Measurements from ENCODE around the gene SDF4.

The SDF4 gene

GRCh38 chr1:1247341-1247913, 15.6 kb upstream of the SDF4 start:
- Histone ChIP-seq H3K27ac (ENCODE audit: low read depth, low read length) (no peak overlapping the region), H3K36me3 (ENCODE audit: insufficient read depth, low read length) (no peaks in the 10 kb centered on the region), H3K27me3 (ENCODE audit: insufficient read depth, low read length) (peaks cover 9% of the 10 kb centered on the region; the same call in 1 of the 2 replicates), H3K4me3 (ENCODE audit: low read depth, low read length) (no peak overlapping the region), H3K4me1 (ENCODE audit: control insufficient read depth, insufficient read depth, low read length, unreplicated experiment) (no peaks in the 10 kb centered on the region), H2AFZ (ENCODE audit: low read length, unreplicated experiment) (no peak overlapping the region), H3K79me2 (ENCODE audit: control insufficient read depth, insufficient read depth, low read length, unreplicated experiment) (no peaks in the 10 kb centered on the region)

DNA sequence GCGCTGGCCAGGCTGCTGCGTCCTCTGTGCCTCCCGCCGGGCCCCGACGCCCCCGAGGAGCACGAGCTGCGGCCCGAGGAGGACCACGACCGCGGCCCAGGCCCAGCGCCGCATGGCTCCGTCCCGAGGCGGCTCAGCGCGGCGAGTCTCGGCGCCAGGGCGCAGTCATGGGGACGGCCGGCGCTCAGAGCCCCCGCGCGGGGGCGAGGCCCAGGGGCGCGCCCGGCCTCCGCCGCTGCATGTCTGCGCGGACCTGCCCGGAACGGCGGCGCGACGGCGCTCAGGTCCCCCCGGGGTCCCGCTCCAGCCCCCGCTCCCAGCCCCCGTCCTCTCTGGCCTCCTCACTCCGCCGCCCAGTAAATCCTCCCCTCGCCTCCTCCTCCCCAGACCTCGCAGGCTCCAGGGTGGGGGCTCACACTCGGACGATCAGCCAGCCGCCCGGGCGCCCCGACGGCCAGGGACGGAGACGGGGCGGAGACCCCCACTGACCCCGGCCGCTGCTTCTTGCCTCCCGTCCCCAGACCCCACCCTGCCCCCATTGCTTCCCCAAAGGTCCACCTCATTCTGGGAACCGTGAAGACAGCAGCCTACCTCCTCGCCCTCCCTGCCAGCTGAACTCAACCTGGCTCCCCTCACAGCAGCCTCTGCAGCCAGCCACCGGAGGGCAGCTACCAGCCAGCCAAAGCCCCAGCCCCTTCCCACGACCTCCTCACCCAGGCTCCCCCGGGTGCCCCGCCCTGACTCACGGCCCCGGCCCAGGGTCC, 15.0 kb upstream of the SDF4 start, which contains the start of gene C1QTNF12:
C1QTNF12 (minus strand) TSS at position 146 of the 764 bp plus-strand sequence; CDS start at position 114, 32 bp downstream.
- peaks cover 9% of the 10 kb centered on the region; the same call in 1 of the 2 replicates for H3K27me3 ChIP-seq (ENCODE audit: insufficient read depth, low read length)
- no peaks in the 10 kb centered on the region for H3K36me3 ChIP-seq (ENCODE audit: insufficient read depth, low read length)
- no peaks in the 10 kb centered on the region for H3K79me2 ChIP-seq (ENCODE audit: control insufficient read depth, insufficient read depth, low read length, unreplicated experiment)
- H3K4me1 ChIP-seq (ENCODE audit: control insufficient read depth, insufficient read depth, low read length, unreplicated experiment) = no peaks in the 10 kb centered on the region
- no peak within 1 kb of the TSS for H3K27ac ChIP-seq (ENCODE audit: low read depth, low read length)
- no peak within 1 kb of the TSS for H3K4me3 ChIP-seq (ENCODE audit: low read depth, low read length)
- no peak within 1 kb of the TSS for H2AFZ ChIP-seq (ENCODE audit: low read length, unreplicated experiment)

DNA sequence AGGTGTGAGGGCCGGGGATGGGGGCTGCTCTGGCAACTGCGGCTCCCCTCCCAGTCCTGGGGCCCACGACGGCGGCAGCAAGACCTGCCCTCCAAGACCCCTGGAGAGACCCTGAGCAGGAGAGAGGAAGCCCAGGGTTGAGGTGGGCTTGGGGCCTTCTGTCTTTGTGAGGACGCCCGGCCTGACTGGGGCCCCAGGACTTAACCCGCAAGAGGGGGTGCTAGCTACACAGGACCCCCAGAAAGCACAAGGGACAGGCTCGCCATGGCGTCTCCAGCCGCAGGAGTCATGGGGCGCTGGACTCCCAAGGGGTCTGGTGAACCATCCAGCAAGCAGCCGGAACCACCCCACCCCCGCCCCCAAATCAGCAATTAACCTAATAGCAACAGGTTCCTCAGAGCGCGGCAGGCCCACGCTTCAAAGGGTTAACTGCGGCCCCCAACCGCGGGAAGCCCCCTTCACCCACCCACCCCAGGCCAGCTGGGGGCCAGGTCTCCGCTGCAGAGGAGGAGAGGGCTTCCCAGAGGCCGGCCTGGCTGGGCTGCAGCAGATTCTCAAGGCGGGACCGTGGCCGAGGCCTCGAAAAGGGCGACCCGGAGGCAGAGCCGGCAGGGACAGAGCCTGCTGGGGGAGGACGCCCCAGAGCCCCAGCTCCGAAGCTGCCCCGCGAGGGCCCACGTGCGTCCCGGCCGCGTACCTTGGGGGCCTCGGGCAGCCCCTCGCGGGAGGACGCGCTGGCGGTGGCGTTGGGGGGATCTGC, 14.2 kb upstream of the SDF4 start:
- H3K27me3 ChIP-seq (ENCODE audit: insufficient read depth, low read length) = peaks cover 9% of the 10 kb centered on the region; the same call in 1 of the 2 replicates
- no peak overlapping the region for H3K27ac ChIP-seq (ENCODE audit: low read depth, low read length)
- no peak overlapping the region for H3K4me3 ChIP-seq (ENCODE audit: low read depth, low read length)
- no peaks in the 10 kb centered on the region for H3K79me2 ChIP-seq (ENCODE audit: control insufficient read depth, insufficient read depth, low read length, unreplicated experiment)
- H3K4me1 ChIP-seq (ENCODE audit: control insufficient read depth, insufficient read depth, low read length, unreplicated experiment) = no peaks in the 10 kb centered on the region
- H2AFZ ChIP-seq (ENCODE audit: low read length, unreplicated experiment) = no peak overlapping the region
- H3K36me3 ChIP-seq (ENCODE audit: insufficient read depth, low read length) = no peaks in the 10 kb centered on the region

DNA sequence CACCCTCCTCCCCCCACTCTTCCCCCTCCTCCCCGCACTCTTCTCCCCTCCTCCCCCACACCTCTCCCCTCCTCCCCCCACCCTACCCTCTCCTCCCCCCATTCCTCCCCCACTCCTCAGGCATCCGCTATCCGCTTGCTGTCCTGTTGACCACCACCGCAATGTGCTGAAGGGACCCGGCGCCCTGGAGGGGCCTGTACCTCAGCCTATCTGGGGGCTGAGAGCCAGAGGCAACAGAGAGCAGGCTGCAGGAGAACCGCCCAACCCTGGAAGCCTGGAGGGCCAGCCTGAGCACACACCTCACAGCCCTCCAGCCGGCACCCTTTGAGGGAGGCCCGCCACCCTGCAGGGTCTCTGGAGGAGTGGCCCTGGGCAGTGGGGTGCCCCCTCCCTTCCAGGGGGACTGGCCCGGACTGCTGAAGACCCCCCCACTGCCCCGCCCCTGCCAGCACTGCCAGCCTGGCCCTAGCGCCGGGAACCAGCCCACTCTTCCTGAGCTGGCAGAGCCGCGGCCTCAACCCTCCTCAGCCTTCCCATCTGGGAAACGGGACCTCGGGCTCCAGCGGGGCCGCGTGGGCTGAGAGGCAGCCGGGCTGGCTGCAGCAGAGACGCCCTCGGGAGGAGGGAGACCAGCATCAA, 13.5 kb upstream of the SDF4 start:
- peaks cover 9% of the 10 kb centered on the region; the same call in 1 of the 2 replicates for H3K27me3 ChIP-seq (ENCODE audit: insufficient read depth, low read length)
- H3K27ac ChIP-seq (ENCODE audit: low read depth, low read length) = no peak overlapping the region
- H3K36me3 ChIP-seq (ENCODE audit: insufficient read depth, low read length) = no peaks in the 10 kb centered on the region
- H2AFZ ChIP-seq (ENCODE audit: low read length, unreplicated experiment) = no peak overlapping the region
- H3K79me2 ChIP-seq (ENCODE audit: control insufficient read depth, insufficient read depth, low read length, unreplicated experiment) = no peaks in the 10 kb centered on the region
- H3K4me3 ChIP-seq (ENCODE audit: low read depth, low read length) = no peak overlapping the region
- no peaks in the 10 kb centered on the region for H3K4me1 ChIP-seq (ENCODE audit: control insufficient read depth, insufficient read depth, low read length, unreplicated experiment)

DNA sequence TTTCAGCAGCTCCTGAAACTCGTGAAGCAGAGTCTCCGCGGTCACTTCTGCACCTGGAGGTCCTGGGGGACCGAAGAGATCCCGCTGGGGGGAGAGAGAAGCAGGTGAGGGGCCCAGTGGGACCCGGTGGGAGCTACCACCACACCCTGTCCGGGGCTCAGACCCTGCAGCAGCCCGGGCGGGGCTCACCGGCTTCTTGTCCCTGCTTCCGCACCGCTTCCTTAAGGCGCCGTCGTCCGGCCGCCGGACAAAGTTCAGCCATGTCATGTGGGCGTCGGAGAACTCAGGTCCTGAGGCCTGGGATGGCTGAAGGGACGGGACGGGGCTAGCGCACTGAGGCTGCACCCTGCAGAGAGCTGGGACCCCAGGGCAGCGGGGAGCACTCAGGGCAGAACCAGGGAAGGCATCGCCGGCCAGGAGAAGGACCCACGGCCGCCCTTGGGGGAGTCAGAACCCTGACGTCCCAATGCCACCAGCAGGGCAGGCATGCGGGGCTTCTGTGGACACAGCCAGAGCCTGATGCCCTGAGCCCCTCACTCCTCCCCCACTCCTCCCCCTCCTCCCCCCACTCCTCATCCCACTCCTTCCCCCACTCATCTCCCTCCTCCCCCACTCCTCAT, 12.5 kb upstream of the SDF4 start:
- Histone ChIP-seq H3K4me3 (ENCODE audit: low read depth, low read length) (no peak overlapping the region), H2AFZ (ENCODE audit: low read length, unreplicated experiment) (no peak overlapping the region), H3K79me2 (ENCODE audit: control insufficient read depth, insufficient read depth, low read length, unreplicated experiment) (no peaks in the 10 kb centered on the region), H3K27me3 (ENCODE audit: insufficient read depth, low read length) (peaks cover 9% of the 10 kb centered on the region; the same call in 1 of the 2 replicates), H3K27ac (ENCODE audit: low read depth, low read length) (no peak overlapping the region), H3K36me3 (ENCODE audit: insufficient read depth, low read length) (no peaks in the 10 kb centered on the region), H3K4me1 (ENCODE audit: control insufficient read depth, insufficient read depth, low read length, unreplicated experiment) (no peaks in the 10 kb centered on the region)

DNA sequence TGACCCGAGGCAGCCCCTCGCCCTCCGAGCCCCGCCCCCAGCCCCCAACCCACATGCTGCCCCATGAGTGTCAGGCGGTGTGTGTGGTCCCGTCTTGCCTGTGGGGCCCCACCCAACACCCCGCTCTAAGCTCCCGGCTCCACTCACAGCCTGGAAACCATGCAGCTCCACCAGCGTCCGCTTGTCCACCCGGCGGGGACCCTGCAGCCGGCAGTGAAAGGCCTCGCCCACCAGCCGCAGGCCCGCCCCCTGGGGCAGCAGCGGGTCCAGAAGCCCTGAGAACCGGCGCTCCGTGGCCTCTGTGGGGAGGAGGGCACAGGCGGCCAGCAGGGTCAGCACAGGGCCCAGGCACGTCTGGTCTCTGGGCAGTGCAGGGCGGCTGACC, 12.0 kb upstream of the SDF4 start:
- H3K79me2 ChIP-seq (ENCODE audit: control insufficient read depth, insufficient read depth, low read length, unreplicated experiment) = no peaks in the 10 kb centered on the region
- no peak overlapping the region for H2AFZ ChIP-seq (ENCODE audit: low read length, unreplicated experiment)
- H3K4me1 ChIP-seq (ENCODE audit: control insufficient read depth, insufficient read depth, low read length, unreplicated experiment) = no peaks in the 10 kb centered on the region
- no peaks in the 10 kb centered on the region for H3K36me3 ChIP-seq (ENCODE audit: insufficient read depth, low read length)
- peaks cover 9% of the 10 kb centered on the region; the same call in 1 of the 2 replicates for H3K27me3 ChIP-seq (ENCODE audit: insufficient read depth, low read length)
- H3K4me3 ChIP-seq (ENCODE audit: low read depth, low read length) = no peak overlapping the region
- H3K27ac ChIP-seq (ENCODE audit: low read depth, low read length) = no peak overlapping the region

GRCh38 chr1:1243266-1243660, 11.5 kb upstream of the SDF4 start:
- no peaks in the 10 kb centered on the region for H3K36me3 ChIP-seq (ENCODE audit: insufficient read depth, low read length)
- no peak overlapping the region for H3K27ac ChIP-seq (ENCODE audit: low read depth, low read length)
- no peak overlapping the region for H3K4me3 ChIP-seq (ENCODE audit: low read depth, low read length)
- no peak overlapping the region for H2AFZ ChIP-seq (ENCODE audit: low read length, unreplicated experiment)
- peaks cover under 1% of the 10 kb centered on the region for H3K4me1 ChIP-seq (ENCODE audit: control insufficient read depth, insufficient read depth, low read length, unreplicated experiment)
- H3K27me3 ChIP-seq (ENCODE audit: insufficient read depth, low read length) = peaks cover 9% of the 10 kb centered on the region; the same call in 1 of the 2 replicates
- no peaks in the 10 kb centered on the region for H3K79me2 ChIP-seq (ENCODE audit: control insufficient read depth, insufficient read depth, low read length, unreplicated experiment)

DNA sequence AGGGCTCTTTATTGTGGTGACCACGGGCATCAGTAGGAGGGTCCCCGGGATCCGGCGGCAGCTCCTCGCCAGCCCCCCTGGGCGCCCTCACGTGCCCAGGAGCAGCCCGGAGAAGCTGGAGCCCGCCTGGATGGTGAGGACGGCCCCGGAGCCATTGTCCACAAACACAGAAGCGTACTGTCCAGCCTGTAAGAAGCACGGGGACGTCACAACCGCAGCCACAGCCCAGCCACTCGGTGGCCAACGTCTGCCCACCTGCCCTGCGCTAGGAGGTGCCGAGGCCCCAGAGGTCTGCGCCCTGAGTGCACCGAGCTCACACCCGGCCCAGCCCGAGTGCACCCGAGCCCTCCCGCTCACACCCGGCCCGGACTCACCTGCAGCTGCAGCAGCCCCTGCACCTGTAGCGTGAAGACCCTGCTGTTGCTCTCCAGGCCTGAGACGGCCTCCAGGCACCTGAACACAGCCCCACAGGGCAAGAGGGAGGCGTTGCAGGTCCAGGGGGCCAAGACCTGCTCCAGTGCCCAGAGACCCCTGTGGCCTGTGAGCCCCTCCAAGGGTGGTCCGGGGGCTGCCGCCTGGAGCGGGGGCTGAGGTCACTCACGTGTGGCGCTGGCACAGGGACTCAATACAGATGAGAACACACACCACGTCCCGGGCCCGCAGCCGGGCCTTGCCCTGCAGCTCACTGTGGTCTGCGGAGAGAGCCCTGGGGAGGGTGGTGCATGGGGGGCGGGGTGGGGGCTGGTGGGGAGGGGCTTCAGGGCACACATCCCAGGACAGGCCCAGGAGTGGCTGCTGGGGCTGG, 10.9 kb upstream of the SDF4 start:
- H3K36me3 ChIP-seq (ENCODE audit: insufficient read depth, low read length) = no peaks in the 10 kb centered on the region
- H3K79me2 ChIP-seq (ENCODE audit: control insufficient read depth, insufficient read depth, low read length, unreplicated experiment) = no peaks in the 10 kb centered on the region
- peaks cover 5% of the 10 kb centered on the region for H3K4me1 ChIP-seq (ENCODE audit: control insufficient read depth, insufficient read depth, low read length, unreplicated experiment)
- peaks cover 9% of the 10 kb centered on the region; the same call in 1 of the 2 replicates for H3K27me3 ChIP-seq (ENCODE audit: insufficient read depth, low read length)
- no peak overlapping the region for H3K4me3 ChIP-seq (ENCODE audit: low read depth, low read length)
- H3K27ac ChIP-seq (ENCODE audit: low read depth, low read length) = no peak overlapping the region
- H2AFZ ChIP-seq (ENCODE audit: low read length, unreplicated experiment) = no peak overlapping the region

- H3K4me3 ChIP-seq (ENCODE audit: low read depth, low read length) = no peak overlapping the region
- no peak overlapping the region for H2AFZ ChIP-seq (ENCODE audit: low read length, unreplicated experiment)
- 0 out of 2 replicates have a peak, but pooled peaks cover 3% of the 10 kb centered on the region for H3K27me3 ChIP-seq (ENCODE audit: insufficient read depth, low read length)
- H3K27ac ChIP-seq (ENCODE audit: low read depth, low read length) = no peak overlapping the region
- no peaks in the 10 kb centered on the region for H3K79me2 ChIP-seq (ENCODE audit: control insufficient read depth, insufficient read depth, low read length, unreplicated experiment)
- H3K4me1 ChIP-seq (ENCODE audit: control insufficient read depth, insufficient read depth, low read length, unreplicated experiment) = peaks cover 13% of the 10 kb centered on the region
- H3K36me3 ChIP-seq (ENCODE audit: insufficient read depth, low read length) = no peaks in the 10 kb centered on the region
Observed at GRCh38 chr1:1241588-1242219, 9.9 kb upstream of the SDF4 start.

All from ACC112 (cell line).